Measurements from ENCODE around the gene INTS11. TPM values are rescaled to one million over a fixed set of nuclear protein-coding genes. Genes with fewer than 3 reads are reported as not detected.

Gene INTS11
- total and polyA plus RNA-seq, 9 of the 15 experiments (the other 6 are each of a cell fraction or from before 2014, with no cell fraction given), result 3.6 to 183 (median 110) TPM

DNA sequence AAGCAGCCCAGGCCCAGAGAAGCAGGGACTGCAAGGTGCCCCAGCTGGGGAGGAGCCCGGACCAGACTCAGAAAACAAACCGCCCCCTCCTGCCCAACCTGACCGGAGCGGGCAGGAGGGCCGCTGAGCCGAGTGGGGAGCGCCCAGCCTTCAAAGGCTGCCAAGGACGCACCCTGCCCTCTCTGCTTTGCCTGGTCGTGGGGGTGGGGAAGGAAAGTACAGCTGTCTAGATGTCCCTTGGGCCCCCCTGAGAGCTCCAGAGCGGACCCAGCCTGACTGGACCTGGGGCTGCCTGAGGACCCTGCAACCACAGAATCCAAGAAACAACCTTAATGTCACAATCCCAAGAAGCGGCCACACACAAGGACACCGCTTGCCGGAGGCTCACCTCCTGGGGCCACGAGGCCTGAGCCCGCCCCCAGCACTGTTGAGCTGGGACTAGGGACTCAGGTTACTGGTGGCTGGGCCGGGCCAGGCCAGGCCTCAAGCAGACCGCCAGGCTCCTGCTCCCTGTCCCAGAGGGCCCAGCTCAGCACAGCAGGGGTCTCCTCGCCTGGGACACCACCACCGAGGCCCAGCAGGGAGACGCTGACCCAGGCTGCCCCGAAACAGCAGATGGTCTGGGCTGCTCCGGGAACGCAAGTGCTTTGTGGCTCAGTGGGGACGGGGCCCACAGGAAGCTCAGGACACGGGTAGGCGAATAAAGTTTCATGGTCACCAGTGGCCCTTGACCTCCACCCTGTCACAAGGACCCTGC is 23.4 kb upstream of the INTS11 start (continued):
- TF ChIP-seq ZNF280B (CRISPR knock-in tag; IDR thresholded peaks at IDR 0.05) (no peak), THRA (IDR thresholded peaks at IDR 0.05) (no peak), ZNF707 (CRISPR knock-in tag; conservative IDR thresholded peaks at IDR 0.05) (no peak), POLR2AphosphoS5 (IDR thresholded peaks at IDR 0.05; ENCODE audit: control insufficient read depth, insufficient read depth, low read depth, low read length) (no peak), AFF1 (IDR thresholded peaks at IDR 0.05; ENCODE audit: low read depth in 1 of 2, partially characterized antibody in 2 of 2) (no peak), SMC3 (conservative IDR thresholded peaks at IDR 0.05; ENCODE audit: insufficient read depth, low read depth, low read length) (no peak), HOXB6 (CRISPR knock-in tag; IDR thresholded peaks at IDR 0.05; ENCODE audit: borderline replicate concordance) (no peak), ZNF239 (CRISPR knock-in tag; IDR thresholded peaks at IDR 0.05) (no peak), RB1 (IDR thresholded peaks at IDR 0.05; ENCODE audit: low read depth) (no peak), ILF3 (IDR thresholded peaks at IDR 0.05; ENCODE audit: borderline replicate concordance) (no peak), ZNF124 (CRISPR knock-in tag; IDR thresholded peaks at IDR 0.05) (no peak), NEUROD1 (IDR thresholded peaks at IDR 0.05; ENCODE audit: borderline replicate concordance, low read depth, low read length, partially characterized antibody) (no peak), MEF2A (IDR thresholded peaks at IDR 0.05; ENCODE audit: control insufficient read depth, low read depth, low read length) (no peak), SRF (CRISPR knock-in tag; IDR thresholded peaks at IDR 0.05) (no peak; a peak in 1 of 4 replicates)
- TF ChIP-seq, protein P1, sequence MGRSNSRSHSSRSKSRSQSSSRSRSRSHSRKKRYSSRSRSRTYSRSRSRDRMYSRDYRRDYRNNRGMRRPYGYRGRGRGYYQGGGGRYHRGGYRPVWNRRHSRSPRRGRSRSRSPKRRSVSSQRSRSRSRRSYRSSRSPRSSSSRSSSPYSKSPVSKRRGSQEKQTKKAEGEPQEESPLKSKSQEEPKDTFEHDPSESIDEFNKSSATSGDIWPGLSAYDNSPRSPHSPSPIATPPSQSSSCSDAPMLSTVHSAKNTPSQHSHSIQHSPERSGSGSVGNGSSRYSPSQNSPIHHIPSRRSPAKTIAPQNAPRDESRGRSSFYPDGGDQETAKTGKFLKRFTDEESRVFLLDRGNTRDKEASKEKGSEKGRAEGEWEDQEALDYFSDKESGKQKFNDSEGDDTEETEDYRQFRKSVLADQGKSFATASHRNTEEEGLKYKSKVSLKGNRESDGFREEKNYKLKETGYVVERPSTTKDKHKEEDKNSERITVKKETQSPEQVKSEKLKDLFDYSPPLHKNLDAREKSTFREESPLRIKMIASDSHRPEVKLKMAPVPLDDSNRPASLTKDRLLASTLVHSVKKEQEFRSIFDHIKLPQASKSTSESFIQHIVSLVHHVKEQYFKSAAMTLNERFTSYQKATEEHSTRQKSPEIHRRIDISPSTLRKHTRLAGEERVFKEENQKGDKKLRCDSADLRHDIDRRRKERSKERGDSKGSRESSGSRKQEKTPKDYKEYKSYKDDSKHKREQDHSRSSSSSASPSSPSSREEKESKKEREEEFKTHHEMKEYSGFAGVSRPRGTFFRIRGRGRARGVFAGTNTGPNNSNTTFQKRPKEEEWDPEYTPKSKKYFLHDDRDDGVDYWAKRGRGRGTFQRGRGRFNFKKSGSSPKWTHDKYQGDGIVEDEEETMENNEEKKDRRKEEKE (IDR thresholded peaks at IDR 0.05; ENCODE audit: borderline replicate concordance in 1 of 2, control insufficient read depth in 1 of 2, low read depth in 2 of 2, low read length in 1 of 2), result no peak

All from K562 (cell line).